HEK293T (cell line): ENCODE measurements around the gene ACLY.
"Not testable (repeated sequence)": the region's sequence is repeated elsewhere in the genome, so short reads cannot be mapped to it uniquely, and the experiment has no call there.

Experiments
- CTCF ChIA-PET: fragments of 350-600 bp; formaldehyde crosslinking; extraction: SDS; loops from one replicate; lab custom pipeline; 2021; ENCODE audit warnings: antibody characterized with exemption, inconsistent platforms; lab: Yijun Ruan, JAX
- POLR2A ChIA-PET: fragments of 350-600 bp; formaldehyde crosslinking; extraction: SDS; loops from one replicate; lab custom pipeline; 2020; ENCODE audit warnings: antibody characterized with exemption, inconsistent platforms; lab: Yijun Ruan, JAX
- DNase-seq: peaks from one replicate; pipeline ENCODE4 v3.0.0; 2012; ENCODE audit warnings: mixed read lengths; ENCODE audit errors: extremely low spot score
- ARNT ChIP-seq: fragments of 450-650 bp; IDR thresholded peaks from 2 replicates; pipeline ENCODE4 v1.6.1; 2017; ENCODE audit warnings: mild to moderate bottlenecking
- BHLHE40 ChIP-seq: fragments of 450-650 bp; IDR thresholded peaks from 2 replicates; pipeline ENCODE4 v1.6.1; 2016; ENCODE audit warnings: mild to moderate bottlenecking, moderate library complexity, borderline replicate concordance
- CTBP1 ChIP-seq: fragments of 450-650 bp; IDR thresholded peaks from 2 replicates; pipeline ENCODE4 v1.6.1; 2016; ENCODE audit warnings: borderline replicate concordance
- ELF4 ChIP-seq: fragments of 450-650 bp; IDR thresholded peaks from 2 replicates; pipeline ENCODE4 v1.6.1; 2017; ENCODE audit warnings: antibody characterized with exemption
- FOXA1 ChIP-seq: fragments of 450-650 bp; IDR thresholded peaks from 2 replicates; pipeline ENCODE4 v1.6.1; 2016; ENCODE audit warnings: mild to moderate bottlenecking
- FOXK2 ChIP-seq: fragments of 450-650 bp; IDR thresholded peaks from 2 replicates; pipeline ENCODE4 v1.6.1; 2016; ENCODE audit warnings: mild to moderate bottlenecking
- FOXM1 ChIP-seq: fragments of 450-650 bp; IDR thresholded peaks from 2 replicates; pipeline ENCODE4 v1.6.1; 2017; ENCODE audit warnings: mild to moderate bottlenecking, borderline replicate concordance
- HDGF ChIP-seq: fragments of 450-650 bp; IDR thresholded peaks from 2 replicates; pipeline ENCODE4 v1.6.1; 2017; ENCODE audit warnings: antibody characterized with exemption, borderline replicate concordance
- L3MBTL2 ChIP-seq: fragments of 450-650 bp; conservative IDR thresholded peaks from 2 replicates; pipeline ENCODE4 v1.6.1; 2016; ENCODE audit warnings: mild to moderate bottlenecking
- LEF1 ChIP-seq: fragments of 450-650 bp; IDR thresholded peaks from 2 replicates; pipeline ENCODE4 v1.6.1; 2017; ENCODE audit warnings: mild to moderate bottlenecking, borderline replicate concordance
- NFRKB ChIP-seq: fragments of 450-650 bp; IDR thresholded peaks from 2 replicates; pipeline ENCODE4 v1.6.1; 2016; ENCODE audit warnings: mild to moderate bottlenecking, moderate library complexity
- PKNOX1 ChIP-seq: fragments of 450-650 bp; IDR thresholded peaks from 2 replicates; pipeline ENCODE4 v1.6.1; 2016
- SP1 ChIP-seq: fragments of 450-650 bp; IDR thresholded peaks from 2 replicates; pipeline ENCODE4 v1.6.1; 2017
- SUZ12 ChIP-seq: fragments of 450-650 bp; IDR thresholded peaks from 2 replicates; pipeline ENCODE4 v1.6.1; 2016; ENCODE audit warnings: mild to moderate bottlenecking
- TARDBP ChIP-seq: fragments of 450-650 bp; IDR thresholded peaks from 2 replicates; pipeline ENCODE4 v1.6.1; 2016
- ZNF384 ChIP-seq: fragments of 450-650 bp; IDR thresholded peaks from 2 replicates; pipeline ENCODE4 v1.6.1; 2016

Gene ACLY

GRCh38 chr17:41864836-41865595, 53.7 kb downstream of the ACLY start, which contains the start of gene KLHL11:
TSS of gene KLHL11 (minus strand) at chr17:41865423. CDS start at chr17:41865370, 53 bp downstream.
- ChIA-PET POLR2A (interaction anchor here (0.9 to 3.9 kb wide), 28 partner anchors 9 to 176 kb away, joined by 3 to 36 read pairs (median 4); partner anchors contain the start of genes DNAJC7, EIF1, FKBP10 and NT5C3B), CTCF (interaction anchor here (0.7 to 1.1 kb wide), 3 partner anchors 15 to 161 kb away, joined by 3 read pairs; no protein-coding TSS in a partner anchor)
- TF ChIP-seq HDGF (0 out of 2 replicates have a peak, but pooled peaks have one; percentile 76), PKNOX1 (no peak), FOXK2 (no peak), BHLHE40 (no peak), SUZ12 (no peak), LEF1 (no peak; the same call in 1 of the 2 replicates), ARNT (no peak), ELF4 (no peak), FOXM1 (no peak), FOXA1 (no peak), CTBP1 (no peak), SP1 (no peak), ZNF384 (no peak), L3MBTL2 (peak; percentile 72; the same call in 1 of the 2 replicates), NFRKB (no peak)
- peak; percentile 96 for DNase-seq

GRCh38 chr17:41864498-41864835, 54.3 kb downstream of the ACLY start:
- CTCF ChIA-PET = interaction anchor here (0.7 to 1.7 kb wide), 4 partner anchors 15 to 168 kb away, joined by 3 to 5 read pairs (median 4); partner anchors contain the start of gene JUP

GRCh38 chr17:41863074-41863848, 55.5 kb downstream of the ACLY start:
- ChIA-PET CTCF (interaction anchor here (1.1 to 1.7 kb wide), 3 partner anchors 77 to 167 kb away, joined by 4 to 5 read pairs (median 4); partner anchors contain the start of gene JUP), POLR2A (interaction anchor here (0.9 to 3.9 kb wide), 13 partner anchors 10 to 174 kb away, joined by 3 to 36 read pairs (median 7); partner anchors contain the start of genes EIF1, FKBP10, JUP and ODAD4)
- peak; percentile 90 for TF ChIP-seq ZNF384
- TF ChIP-seq SP1 = no peak
- no peak for DNase-seq

More at GRCh38 chr17:41864498-41864835, 54.3 kb downstream of the ACLY start:
- POLR2A ChIA-PET = interaction anchor here (0.6 to 3.9 kb wide), 25 partner anchors 9 to 176 kb away, joined by 3 to 36 read pairs (median 5); partner anchors contain the start of genes DNAJC7, EIF1, FKBP10 and JUP
- DNase-seq = no peak
- TF ChIP-seq BHLHE40 (no peak), HDGF (no peak), CTBP1 (no peak), SP1 (no peak), PKNOX1 (no peak), FOXM1 (no peak), NFRKB (no peak), FOXA1 (no peak), ZNF384 (no peak), ELF4 (no peak), TARDBP (no peak), SUZ12 (no peak), LEF1 (no peak), L3MBTL2 (no peak), FOXK2 (no peak), ARNT (no peak)

DNA sequence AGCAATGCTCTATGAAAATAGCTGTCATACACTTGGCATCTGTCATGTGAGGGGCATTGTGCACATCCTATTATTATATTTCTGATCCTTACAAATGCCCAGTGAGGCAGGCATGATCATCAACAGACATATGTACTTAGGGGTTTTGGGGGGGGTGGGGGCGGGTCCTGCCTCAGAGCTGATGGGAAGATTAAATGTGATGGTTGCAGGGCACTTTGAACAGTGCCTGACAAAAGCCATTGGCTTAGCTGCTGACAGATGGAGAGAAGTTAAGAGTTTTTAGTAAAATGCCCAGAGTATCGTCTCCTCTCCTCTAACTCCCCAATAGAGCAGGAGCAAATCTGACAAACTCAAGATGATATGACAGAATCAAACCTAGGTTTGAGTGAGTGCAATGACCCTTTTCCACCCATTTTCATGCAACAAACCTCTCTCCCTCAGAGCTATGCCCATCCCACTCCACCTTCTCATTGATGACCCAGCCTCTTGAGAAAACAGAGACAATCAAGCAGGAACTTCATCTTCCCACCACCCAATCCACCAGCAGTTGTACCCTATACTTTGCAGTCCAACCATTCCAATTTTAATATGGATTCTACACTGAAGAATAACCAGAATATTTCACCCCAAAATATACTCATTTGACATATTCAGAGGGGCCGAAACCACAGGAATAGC, 58.4 kb downstream of the ACLY start:
- no peak for TF ChIP-seq BHLHE40
- TF ChIP-seq ELF4 = no peak
- TF ChIP-seq SUZ12 = no peak
- no peak for TF ChIP-seq SP1
- no peak for TF ChIP-seq L3MBTL2
- no peak for TF ChIP-seq ARNT
- TF ChIP-seq FOXA1 = no peak
- no peak for TF ChIP-seq FOXK2
- TF ChIP-seq NFRKB = no peak
- TF ChIP-seq FOXM1 = no peak
- POLR2A ChIA-PET = interaction anchor here (1.2 to 1.7 kb wide), 4 partner anchors 12 to 74 kb away, joined by 3 to 4 read pairs (median 4); partner anchors contain the start of genes JUP and P3H4
- no peak for DNase-seq
- CTCF ChIA-PET = interaction anchor here (0.5 to 1.2 kb wide), 2 partner anchors 74 to 103 kb away, joined by 3 read pairs; partner anchors contain the start of gene JUP

- CTCF ChIA-PET = interaction anchor here (0.7 to 0.8 kb wide), 2 partner anchors 50 to 157 kb away, joined by 4 to 7 read pairs; no protein-coding TSS in a partner anchor
- POLR2A ChIA-PET = interaction anchor here (1.3 to 1.9 kb wide), 4 partner anchors 14 to 163 kb away, joined by 3 to 7 read pairs (median 5); partner anchors contain the start of genes EIF1, KLHL10, KLHL11 and NT5C3B
- not testable (repeated sequence) for DNase-seq
Observed at GRCh38 chr17:41851382-41851781, 67.4 kb downstream of the ACLY start.
